Keratinocyte (primary cell): ENCODE results near the gene ZNF593OS.

ENCODE experiments used
- EZH2 ChIP-seq: IDR thresholded peaks from one replicate; pipeline ENCODE4 v1.6.1; 2012; ENCODE audit warnings: inconsistent platforms, mild to moderate bottlenecking, low read length, moderate library complexity
- TF ChIP-seq, protein P1 (sequence below), 3 experiments: IDR thresholded peaks in 1 of 3; conservative IDR thresholded peaks in 1 of 3; optimal IDR thresholded peaks in 1 of 3; 2 replicates in 2 of 3; 3 replicates in 1 of 3; pipeline versions ENCODE3 to v1.5.1; 2011; ENCODE audit warnings: low read length in 3 of 3, mild to moderate bottlenecking in 3 of 3, moderate library complexity in 2 of 3, control low read depth in 1 of 3, inconsistent platforms in 1 of 3; ENCODE audit not compliant: insufficient read depth in 2 of 3; ENCODE audit errors: extremely low read depth in 1 of 3

DNA sequence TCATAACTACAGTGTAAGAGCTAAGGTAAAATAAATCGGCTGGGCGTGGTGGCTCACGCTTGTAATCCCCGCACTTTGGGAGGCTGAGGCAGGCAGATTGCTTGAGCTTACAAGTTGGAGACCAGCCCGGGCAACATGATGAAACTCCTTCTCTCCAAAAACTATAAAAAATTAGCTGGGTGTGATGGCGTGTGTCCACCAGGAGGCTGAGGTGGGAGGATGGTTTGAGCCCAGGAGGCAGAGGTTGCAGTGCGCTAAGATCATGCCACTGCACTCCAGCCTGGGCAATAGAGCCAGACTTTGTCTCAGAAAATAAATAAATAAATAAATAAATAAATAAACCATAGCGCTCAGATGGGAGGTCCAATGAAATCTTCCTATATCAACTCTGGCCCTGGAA lies 29.5 kb downstream of the ZNF593OS start:
- TF ChIP-seq, protein P1, sequence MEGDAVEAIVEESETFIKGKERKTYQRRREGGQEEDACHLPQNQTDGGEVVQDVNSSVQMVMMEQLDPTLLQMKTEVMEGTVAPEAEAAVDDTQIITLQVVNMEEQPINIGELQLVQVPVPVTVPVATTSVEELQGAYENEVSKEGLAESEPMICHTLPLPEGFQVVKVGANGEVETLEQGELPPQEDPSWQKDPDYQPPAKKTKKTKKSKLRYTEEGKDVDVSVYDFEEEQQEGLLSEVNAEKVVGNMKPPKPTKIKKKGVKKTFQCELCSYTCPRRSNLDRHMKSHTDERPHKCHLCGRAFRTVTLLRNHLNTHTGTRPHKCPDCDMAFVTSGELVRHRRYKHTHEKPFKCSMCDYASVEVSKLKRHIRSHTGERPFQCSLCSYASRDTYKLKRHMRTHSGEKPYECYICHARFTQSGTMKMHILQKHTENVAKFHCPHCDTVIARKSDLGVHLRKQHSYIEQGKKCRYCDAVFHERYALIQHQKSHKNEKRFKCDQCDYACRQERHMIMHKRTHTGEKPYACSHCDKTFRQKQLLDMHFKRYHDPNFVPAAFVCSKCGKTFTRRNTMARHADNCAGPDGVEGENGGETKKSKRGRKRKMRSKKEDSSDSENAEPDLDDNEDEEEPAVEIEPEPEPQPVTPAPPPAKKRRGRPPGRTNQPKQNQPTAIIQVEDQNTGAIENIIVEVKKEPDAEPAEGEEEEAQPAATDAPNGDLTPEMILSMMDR (optimal IDR thresholded peaks at IDR 0.05 in 1 of 3, IDR thresholded peaks at IDR 0.05 in 1 of 3, conservative IDR thresholded peaks at IDR 0.05 in 1 of 3; ENCODE audit: extremely low read depth in 1 of 3, insufficient read depth in 2 of 3, low read length in 3 of 3) = no peak
- TF ChIP-seq EZH2 = no peak
